Neural progenitor cell (in vitro differentiated cells): ENCODE measurements around the gene ASB2. TPM values are rescaled to one million over a fixed set of nuclear protein-coding genes. Genes with fewer than 3 reads are reported as not detected.

Source experiments
- DNase-seq: peaks from one replicate; pipeline ENCODE4 v3.0.0-alpha.2; 2016; ENCODE audit warnings: low spot score
- H2AFZ ChIP-seq: fragments of 200-600 bp; sonication (generic); replicated peaks from 2 replicates; pipeline ENCODE4 v1.6.1; 2016; ENCODE audit warnings: antibody characterized with exemption
- H3F3A ChIP-seq: fragments of 200-600 bp; sonication (generic); 2 replicates; pipeline ENCODE4 v1.6.1; 2016; ENCODE audit warnings: antibody characterized with exemption, low read depth
- H3K27ac ChIP-seq: fragments of 200-600 bp; sonication (generic); 2 replicates; pipeline ENCODE4 v1.5.1; 2016; ENCODE audit warnings: mild to moderate bottlenecking
- H3K27me3 ChIP-seq: fragments of 200-600 bp; sonication (generic); 2 replicates; pipeline ENCODE4 v1.6.1; 2016; ENCODE audit warnings: mild to moderate bottlenecking, moderate library complexity
- H3K36me3 ChIP-seq: fragments of 200-600 bp; sonication (generic); 2 replicates; pipeline ENCODE4 v1.5.1; 2016
- H3K4me1 ChIP-seq: fragments of 200-600 bp; sonication (generic); 2 replicates; pipeline ENCODE4 v1.6.1; 2016; ENCODE audit warnings: mixed run types
- H3K4me2 ChIP-seq: fragments of 200-600 bp; sonication (generic); 2 replicates; pipeline ENCODE4 v1.6.1; 2016
- H3K4me3 ChIP-seq: fragments of 200-600 bp; sonication (generic); 2 replicates; pipeline ENCODE4 v1.5.1; 2016
- H3K79me2 ChIP-seq: fragments of 200-600 bp; sonication (generic); 2 replicates; pipeline ENCODE4 v1.6.1; 2016; ENCODE audit warnings: low read depth
- H3K9ac ChIP-seq: fragments of 200-600 bp; sonication (generic); 2 replicates; pipeline ENCODE4 v1.6.1; 2016
- H3K9me3 ChIP-seq: fragments of 200-600 bp; sonication (generic); 2 replicates; pipeline ENCODE4 v1.5.1; 2016; ENCODE audit warnings: low read depth
- H4K20me1 ChIP-seq: fragments of 200-600 bp; sonication (generic); 2 replicates; pipeline ENCODE4 v1.6.1; 2016; ENCODE audit warnings: low read depth
- H3K27ac Mint-ChIP-seq: 3 replicates; pipeline ENCODE4 v1.8.0; 2021; ENCODE audit warnings: mixed read lengths
- H3K27me3 Mint-ChIP-seq: 2 replicates; pipeline ENCODE4 v1.8.0; 2022; ENCODE audit warnings: low read depth, mild to moderate bottlenecking, inconsistent platforms, moderate library complexity, mixed read lengths; ENCODE audit not compliant: insufficient read depth
- H3K36me3 Mint-ChIP-seq: 3 replicates; pipeline ENCODE4 v1.8.0; 2021; ENCODE audit warnings: mixed read lengths
- H3K4me1 Mint-ChIP-seq: 3 replicates; pipeline ENCODE4 v1.8.0; 2021; ENCODE audit warnings: mixed read lengths
- H3K4me3 Mint-ChIP-seq: 3 replicates; pipeline ENCODE4 v1.8.0; 2021; ENCODE audit warnings: mild to moderate bottlenecking, moderate library complexity, mixed read lengths
- H3K9me3 Mint-ChIP-seq: 3 replicates; pipeline ENCODE4 v1.8.0; 2020; ENCODE audit warnings: mixed read lengths
- EZH2 ChIP-seq: fragments of 200-600 bp; sonication (generic); IDR thresholded peaks from 2 replicates; pipeline ENCODE4 v1.6.1; 2017; ENCODE audit warnings: antibody characterized with exemption, mild to moderate bottlenecking, moderate library complexity
- EZH2phosphoT487 ChIP-seq: fragments of 200-600 bp; sonication (generic); IDR thresholded peaks from 2 replicates; pipeline ENCODE4 v1.6.1; 2017; ENCODE audit warnings: antibody characterized with exemption
- total RNA-seq: library from RNA; depleted of rRNA; stranded (reverse); fragments of >200 nt; gene quantifications from 2 replicates; pipeline ENCODE4 v1.2.3, GENCODE V29; 2015; ENCODE audit warnings: low replicate concordance
- TF ChIP-seq, protein P1 (sequence below): fragments of 200-600 bp; sonication (generic); IDR thresholded peaks from 2 replicates; pipeline ENCODE4 v1.5.1; 2017; ENCODE audit warnings: antibody characterized with exemption, mild to moderate bottlenecking

The ASB2 gene
- total RNA-seq, 1 donor from 2014 or later = not detected

GRCh38 chr14:93962701-93963601 is 13.4 kb downstream of the ASB2 start:
- Histone ChIP-seq H3K9me3 (no peaks in the 10 kb centered on the region), H3K79me2 (no peaks in the 10 kb centered on the region), H3K27ac (no peak overlapping the region), H3K4me1 (peaks cover 3% of the 10 kb centered on the region), H3K9ac (no peak overlapping the region), H3K27me3 (no peaks in the 10 kb centered on the region), H4K20me1 (no peaks in the 10 kb centered on the region), H3K4me2 (no peak overlapping the region), H3F3A (no peaks in the 10 kb centered on the region), H2AFZ (no peak overlapping the region), H3K4me3 (no peak overlapping the region), H3K36me3 (no peaks in the 10 kb centered on the region)
- Mint-ChIP-seq H3K36me3 (no peaks in the 10 kb centered on the region), H3K27ac (peak overlapping the region; percentile 53), H3K9me3 (no peaks in the 10 kb centered on the region), H3K4me1 (peaks cover 17% of the 10 kb centered on the region), H3K27me3 (peaks cover 7% of the 10 kb centered on the region), H3K4me3 (no peak overlapping the region)
- no peak for DNase-seq
- TF ChIP-seq EZH2 = no peak
- TF ChIP-seq, protein P1, sequence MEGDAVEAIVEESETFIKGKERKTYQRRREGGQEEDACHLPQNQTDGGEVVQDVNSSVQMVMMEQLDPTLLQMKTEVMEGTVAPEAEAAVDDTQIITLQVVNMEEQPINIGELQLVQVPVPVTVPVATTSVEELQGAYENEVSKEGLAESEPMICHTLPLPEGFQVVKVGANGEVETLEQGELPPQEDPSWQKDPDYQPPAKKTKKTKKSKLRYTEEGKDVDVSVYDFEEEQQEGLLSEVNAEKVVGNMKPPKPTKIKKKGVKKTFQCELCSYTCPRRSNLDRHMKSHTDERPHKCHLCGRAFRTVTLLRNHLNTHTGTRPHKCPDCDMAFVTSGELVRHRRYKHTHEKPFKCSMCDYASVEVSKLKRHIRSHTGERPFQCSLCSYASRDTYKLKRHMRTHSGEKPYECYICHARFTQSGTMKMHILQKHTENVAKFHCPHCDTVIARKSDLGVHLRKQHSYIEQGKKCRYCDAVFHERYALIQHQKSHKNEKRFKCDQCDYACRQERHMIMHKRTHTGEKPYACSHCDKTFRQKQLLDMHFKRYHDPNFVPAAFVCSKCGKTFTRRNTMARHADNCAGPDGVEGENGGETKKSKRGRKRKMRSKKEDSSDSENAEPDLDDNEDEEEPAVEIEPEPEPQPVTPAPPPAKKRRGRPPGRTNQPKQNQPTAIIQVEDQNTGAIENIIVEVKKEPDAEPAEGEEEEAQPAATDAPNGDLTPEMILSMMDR = no peak
- no peak for TF ChIP-seq EZH2phosphoT487

DNA sequence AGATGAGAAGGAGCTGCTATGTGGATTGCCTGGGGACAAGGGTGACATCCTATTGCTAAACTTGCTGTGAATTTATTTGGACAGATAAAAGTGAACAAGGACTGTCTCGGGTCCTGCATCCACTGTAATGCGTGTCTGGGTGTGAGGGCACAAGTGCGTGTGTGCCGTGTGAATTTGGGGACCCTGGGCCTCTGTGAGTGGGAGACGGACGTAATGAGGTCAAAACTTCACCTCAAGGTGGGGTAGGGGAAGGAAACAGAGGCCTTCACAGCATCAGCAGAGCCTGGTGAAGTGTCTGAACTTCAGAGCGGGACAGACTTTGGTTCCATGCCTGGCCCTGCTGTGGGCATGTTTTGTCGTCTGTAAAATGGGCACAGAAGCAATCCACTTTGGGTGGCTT is 14.8 kb downstream of the ASB2 start:
- Histone ChIP-seq H2AFZ (no peak overlapping the region), H3K4me1 (peaks cover 3% of the 10 kb centered on the region), H3K27ac (no peak overlapping the region), H3F3A (no peaks in the 10 kb centered on the region), H4K20me1 (no peaks in the 10 kb centered on the region), H3K9me3 (no peaks in the 10 kb centered on the region), H3K79me2 (no peaks in the 10 kb centered on the region), H3K27me3 (no peaks in the 10 kb centered on the region), H3K36me3 (no peaks in the 10 kb centered on the region), H3K4me3 (no peak overlapping the region), H3K9ac (no peak overlapping the region), H3K4me2 (no peak overlapping the region)
- Mint-ChIP-seq H3K4me3 (peak overlapping the region; percentile 55), H3K9me3 (no peaks in the 10 kb centered on the region), H3K27ac (no peak overlapping the region), H3K27me3 (peaks cover 7% of the 10 kb centered on the region), H3K36me3 (no peaks in the 10 kb centered on the region), H3K4me1 (peaks cover 26% of the 10 kb centered on the region)
- TF ChIP-seq EZH2phosphoT487 (no peak), EZH2 (no peak)
- TF ChIP-seq, protein P1 = no peak
- DNase-seq = no peak

GRCh38 chr14:93960774-93961438 is 15.5 kb downstream of the ASB2 start:
- no peak overlapping the region for H3K27ac Mint-ChIP-seq
- Histone ChIP-seq H3K9me3 (no peaks in the 10 kb centered on the region), H3F3A (no peaks in the 10 kb centered on the region), H3K79me2 (no peaks in the 10 kb centered on the region), H3K4me2 (no peak overlapping the region), H2AFZ (no peak overlapping the region), H3K27me3 (no peaks in the 10 kb centered on the region), H3K4me3 (no peak overlapping the region), H4K20me1 (no peaks in the 10 kb centered on the region), H3K27ac (no peak overlapping the region), H3K9ac (no peak overlapping the region), H3K4me1 (peaks cover 3% of the 10 kb centered on the region), H3K36me3 (no peaks in the 10 kb centered on the region)
- no peaks in the 10 kb centered on the region for H3K36me3 Mint-ChIP-seq
- no peaks in the 10 kb centered on the region for H3K9me3 Mint-ChIP-seq
- peaks cover 7% of the 10 kb centered on the region for H3K27me3 Mint-ChIP-seq
- H3K4me3 Mint-ChIP-seq = peak overlapping the region; percentile 55
- TF ChIP-seq EZH2 = no peak
- TF ChIP-seq, protein P1 = no peak
- no peak for TF ChIP-seq EZH2phosphoT487
- no peak for DNase-seq
- peaks cover 30% of the 10 kb centered on the region for H3K4me1 Mint-ChIP-seq
